Lung (tissue), 12 donors: ENCODE measurements around the gene GPR25. TPM values are rescaled to one million over a fixed set of nuclear protein-coding genes. Genes with fewer than 3 reads are reported as not detected.

Source experiments
- ATAC-seq: fragments of 200-7000 bp; cut with Tn5 transposase; one replicate; pipeline ENCODE4 v1.9.1; 2020; ENCODE audit warnings: moderate number of reproducible peaks; ENCODE audit not compliant: insufficient read depth, low FRiP score
- DNase-seq, 3 donors: peaks; one replicate each; pipeline ENCODE4 v3.0.0-alpha.2; 2013 to 2017
- H3K27ac ChIP-seq, 2 donors: one replicate each; pipeline ENCODE4 v1.5.1; 2013; ENCODE audit warnings: mild to moderate bottlenecking in 2 of 2, moderate library complexity in 2 of 2, control low read depth in 1 of 2, inconsistent platforms in 1 of 2, low read depth in 1 of 2, low read length in 1 of 2
- H3K27me3 ChIP-seq, 3 donors: one replicate each; pipeline ENCODE4 v1.5.1; 2013; ENCODE audit warnings: low read length in 2 of 3; ENCODE audit not compliant: control insufficient read depth in 3 of 3, insufficient read depth in 3 of 3
- H3K36me3 ChIP-seq, 4 donors: one replicate each; pipeline ENCODE4 v1.5.1; 2013; ENCODE audit warnings: low read length in 4 of 4, mild to moderate bottlenecking in 1 of 4, moderate library complexity in 1 of 4; ENCODE audit not compliant: control insufficient read depth in 4 of 4, insufficient read depth in 4 of 4
- H3K4me1 ChIP-seq, 5 donors: one replicate each; pipeline ENCODE4 v1.5.1; 2013; ENCODE audit warnings: low read length in 5 of 5, mild to moderate bottlenecking in 2 of 5, moderate library complexity in 1 of 5; ENCODE audit not compliant: control insufficient read depth in 5 of 5, insufficient read depth in 5 of 5
- H3K4me3 ChIP-seq: one replicate; pipeline ENCODE4 v1.5.1; 2013; ENCODE audit warnings: mild to moderate bottlenecking, control low read depth, moderate library complexity
- H3K9ac ChIP-seq, 2 donors: one replicate each; pipeline ENCODE4 v1.5.1; 2013; ENCODE audit warnings: low read length in 2 of 2, control low read depth in 1 of 2; ENCODE audit not compliant: insufficient read depth in 1 of 2
- H3K9me3 ChIP-seq, 4 donors: one replicate each; pipeline ENCODE4 v1.5.1; 2013; ENCODE audit warnings: low read length in 3 of 4, mild to moderate bottlenecking in 1 of 4, moderate library complexity in 1 of 4; ENCODE audit not compliant: control insufficient read depth in 4 of 4, insufficient read depth in 3 of 4
- WGBS, 2 donors: extraction: QIAGEN DNeasy Blood & Tissue Kit; methylation state at CpG; one replicate each; pipeline ENCODE4 v1.1.7; 2013; 5-methylcytosine and 5-hydroxymethylcytosine counted together
- polyA plus RNA-seq, 2 donors: library from polyadenylated mRNA; stranded (reverse); fragments of 200-250 nt; gene quantifications; one replicate each; pipeline ENCODE4 v1.2.1, GENCODE V29; 2013
- total RNA-seq, 2 donors: library from RNA; depleted of rRNA in 1 of 2; stranded (reverse); fragments of >200 nt in 1 of 2; gene quantifications; one replicate each; pipeline ENCODE4 v1.2.1, GENCODE V29; 2014 to 2021
- TF ChIP-seq, protein P1 (sequence below): IDR thresholded peaks from 2 replicates; pipeline ENCODE4 v1.5.1; 2012; ENCODE audit warnings: mild to moderate bottlenecking; ENCODE audit errors: control extremely low read depth, extremely low read depth
- donor health status: control.
- donor health status: control.
- donor health status: Bipolar disorder and iron deficiency.
- donor health status: healthy.
- donor health status: DM: yes; HTN: yes; CAD: no.

The GPR25 gene
- total and polyA plus RNA-seq, 4 donors, result 0.16 to 1.0 (median 0.63) TPM

DNA sequence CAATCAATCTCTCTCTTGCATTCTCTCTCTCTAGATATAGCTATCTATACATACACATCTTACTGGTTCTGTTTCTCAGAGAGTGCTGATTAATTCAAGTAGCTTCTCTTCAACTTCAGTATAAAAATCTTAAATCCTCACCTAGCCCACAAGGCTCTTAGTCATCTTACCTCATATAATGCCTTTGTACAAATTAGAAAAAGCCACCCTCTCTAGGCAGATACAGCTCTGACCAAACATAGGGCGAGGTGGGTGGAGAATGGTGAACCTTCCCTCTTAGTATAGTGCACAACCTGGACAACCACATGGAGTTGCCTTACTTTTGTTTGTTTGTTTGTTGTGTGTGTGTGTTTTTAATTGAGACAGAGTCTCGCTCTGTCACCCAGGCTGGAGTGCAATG, 16.8 kb downstream of the GPR25 start:
- 91 to 95% methylated on average over 2 of the region's 2 CpGs for WGBS, 2 donors
- no peak overlapping the region for H3K27ac ChIP-seq
- H3K9me3 ChIP-seq, result no peaks in the 10 kb centered on the region
- DNase-seq (no peak), ATAC-seq (no peak)
- H3K9ac ChIP-seq, result no peak overlapping the region
- TF ChIP-seq, protein P1, sequence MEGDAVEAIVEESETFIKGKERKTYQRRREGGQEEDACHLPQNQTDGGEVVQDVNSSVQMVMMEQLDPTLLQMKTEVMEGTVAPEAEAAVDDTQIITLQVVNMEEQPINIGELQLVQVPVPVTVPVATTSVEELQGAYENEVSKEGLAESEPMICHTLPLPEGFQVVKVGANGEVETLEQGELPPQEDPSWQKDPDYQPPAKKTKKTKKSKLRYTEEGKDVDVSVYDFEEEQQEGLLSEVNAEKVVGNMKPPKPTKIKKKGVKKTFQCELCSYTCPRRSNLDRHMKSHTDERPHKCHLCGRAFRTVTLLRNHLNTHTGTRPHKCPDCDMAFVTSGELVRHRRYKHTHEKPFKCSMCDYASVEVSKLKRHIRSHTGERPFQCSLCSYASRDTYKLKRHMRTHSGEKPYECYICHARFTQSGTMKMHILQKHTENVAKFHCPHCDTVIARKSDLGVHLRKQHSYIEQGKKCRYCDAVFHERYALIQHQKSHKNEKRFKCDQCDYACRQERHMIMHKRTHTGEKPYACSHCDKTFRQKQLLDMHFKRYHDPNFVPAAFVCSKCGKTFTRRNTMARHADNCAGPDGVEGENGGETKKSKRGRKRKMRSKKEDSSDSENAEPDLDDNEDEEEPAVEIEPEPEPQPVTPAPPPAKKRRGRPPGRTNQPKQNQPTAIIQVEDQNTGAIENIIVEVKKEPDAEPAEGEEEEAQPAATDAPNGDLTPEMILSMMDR, result no peak
- H3K36me3 ChIP-seq, result no peaks in the 10 kb centered on the region
- H3K4me1 ChIP-seq, result peaks cover 0 to 44% (median 13%) of the 10 kb centered on the region in 5 donors
- no peak overlapping the region for H3K4me3 ChIP-seq
- H3K27me3 ChIP-seq, result no peaks in the 10 kb centered on the region

DNA sequence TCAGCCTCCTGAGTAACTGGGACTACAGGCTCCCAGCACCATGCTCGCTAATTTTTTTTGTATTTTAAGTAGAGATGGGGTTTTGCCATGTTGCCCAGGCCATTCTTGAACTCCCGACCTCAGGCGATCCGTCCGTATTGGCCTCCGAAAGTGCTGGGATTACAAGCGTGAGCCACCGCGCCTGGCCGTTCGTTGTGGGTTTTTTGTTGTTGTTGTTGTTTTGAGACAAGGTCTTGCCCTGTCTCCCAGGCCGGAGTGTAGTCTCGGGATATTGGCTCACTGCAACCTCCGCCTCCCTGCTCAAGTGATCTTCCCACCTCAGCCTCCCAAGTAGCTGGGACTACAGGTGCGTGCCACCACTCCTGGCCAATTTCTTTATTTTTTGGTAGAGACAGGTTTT, 17.2 kb downstream of the GPR25 start:
- no peaks in the 10 kb centered on the region for H3K9me3 ChIP-seq
- H3K4me1 ChIP-seq, result peaks cover 0 to 44% (median 13%) of the 10 kb centered on the region in 5 donors
- H3K4me3 ChIP-seq, result no peak overlapping the region
- no peak overlapping the region for H3K9ac ChIP-seq
- no peak overlapping the region for H3K27ac ChIP-seq
- H3K27me3 ChIP-seq, result no peaks in the 10 kb centered on the region
- TF ChIP-seq, protein P1, result no peak
- ATAC-seq (no peak), DNase-seq (no peak)
- no peaks in the 10 kb centered on the region for H3K36me3 ChIP-seq
- 95 to 98% methylated on average over 15 of the region's 15 CpGs for WGBS, 2 donors

DNA sequence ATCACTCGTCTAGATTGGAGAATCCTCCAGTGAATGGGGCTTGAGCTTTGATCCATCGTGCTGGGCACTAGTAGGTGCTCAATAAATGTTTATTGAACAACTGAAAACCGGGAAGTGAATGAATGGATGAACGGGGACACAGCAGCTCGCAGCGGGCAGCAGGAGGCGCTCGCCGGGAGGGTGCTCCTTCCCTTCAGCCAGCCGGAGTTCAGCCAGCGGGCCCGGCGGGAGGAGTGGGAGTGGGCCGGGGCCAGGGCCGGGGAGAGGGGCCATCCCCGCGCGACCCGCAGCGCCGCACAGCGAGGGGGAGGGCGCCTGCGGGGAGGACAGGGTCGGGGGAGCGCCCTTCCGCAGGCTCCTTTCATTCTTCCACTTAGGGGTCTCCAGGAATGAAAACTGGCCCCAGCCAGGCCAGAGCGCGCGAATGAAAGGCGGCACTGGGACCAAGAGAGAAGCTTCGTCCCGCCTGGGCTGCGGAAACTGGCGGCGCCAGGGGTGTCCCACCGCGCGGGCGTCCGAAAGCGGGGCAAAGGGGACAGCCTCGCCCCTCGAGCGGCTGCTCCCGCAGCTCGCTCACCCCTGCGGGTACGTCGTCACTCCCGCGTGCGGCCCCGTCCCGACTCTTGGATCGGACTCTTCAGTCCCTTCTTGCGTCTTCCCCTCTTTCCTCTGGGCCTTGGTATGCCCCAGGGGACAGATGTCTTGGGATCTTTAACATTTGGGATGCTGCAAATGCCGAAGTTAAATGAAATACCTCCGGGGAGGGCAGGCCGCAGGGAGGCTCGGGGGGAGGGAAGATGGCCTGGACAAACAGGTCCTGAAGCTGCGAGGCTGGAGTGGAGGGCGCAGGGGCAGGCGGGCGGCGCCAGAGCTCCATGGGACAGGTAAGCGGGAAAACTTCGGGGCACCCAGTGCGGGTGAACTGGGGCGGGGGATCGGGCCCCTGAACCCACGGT, 18.3 kb downstream of the GPR25 start:
- TF ChIP-seq, protein P1, result no peak
- H3K9ac ChIP-seq, result peak overlapping the region; percentile 56 to 60
- H3K4me1 ChIP-seq, result peaks cover 0 to 44% (median 13%) of the 10 kb centered on the region in 5 donors
- ATAC-seq (peak; percentile 59), DNase-seq (peak; percentile 72 to 84 (median 82))
- H3K4me3 ChIP-seq, result peak overlapping the region; percentile 18
- no peak overlapping the region for H3K27ac ChIP-seq
- no peaks in the 10 kb centered on the region for H3K36me3 ChIP-seq
- WGBS, 2 donors, result 2 to 3% methylated on average over 65 to 72 of the region's 72 CpGs
- no peaks in the 10 kb centered on the region for H3K9me3 ChIP-seq
- no peaks in the 10 kb centered on the region for H3K27me3 ChIP-seq
